Stimulated activated CD8-positive, alpha-beta memory T cell treated with anti-CD3 and anti-CD28 coated beads, Interleukin-7, amount 100 ng/mL, for 4 hours (primary cell): ENCODE results near the gene DAAM2.

Experiments used
- DNase-seq, 2 donors: peaks; one replicate each; pipeline ENCODE4 v3.0.0-alpha.2; 2020; ENCODE audit warnings: low read depth in 2 of 2

Gene DAAM2

DNA sequence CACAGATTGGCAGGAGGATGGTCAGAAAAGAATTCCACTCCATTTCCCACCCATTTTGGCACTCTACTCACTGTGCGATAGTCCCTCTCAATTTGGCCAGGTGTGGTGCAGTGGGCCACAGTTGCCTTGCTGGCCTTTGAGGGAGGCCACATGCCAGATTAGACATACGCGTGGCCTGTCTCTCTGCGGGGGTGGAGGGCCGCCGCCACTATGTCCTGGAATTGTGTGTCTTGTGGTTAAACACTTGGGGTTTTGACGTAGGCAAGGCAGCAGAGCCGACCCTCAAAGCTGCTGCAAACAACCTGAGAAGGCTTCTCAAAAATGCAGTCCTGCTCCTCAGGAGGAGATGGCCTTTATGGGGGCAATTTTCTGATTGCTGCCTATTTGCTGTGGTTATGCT, 4.9 kb upstream of the DAAM2 start:
- no peak for DNase-seq

DNA sequence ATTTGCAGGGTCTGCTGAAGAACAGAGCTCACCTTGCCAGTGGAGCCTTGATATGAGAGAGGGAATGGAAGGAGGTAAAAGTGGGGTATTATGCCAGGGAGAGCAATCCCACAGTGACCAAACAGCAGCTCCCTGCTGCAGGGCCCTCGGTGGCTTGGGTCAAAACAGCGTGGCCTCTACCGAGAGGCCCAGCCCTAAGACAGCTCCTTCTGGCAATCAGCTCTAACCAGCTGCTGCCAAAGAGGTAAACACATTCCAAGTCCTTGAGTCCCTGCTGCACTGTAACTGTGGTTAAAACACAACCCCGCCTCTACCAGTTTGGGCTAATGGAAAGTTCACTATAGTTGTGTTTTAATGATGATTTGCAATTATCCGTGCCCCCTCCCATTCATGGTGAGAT, 1.4 kb upstream of the DAAM2 start:
- no peak for DNase-seq

DNA sequence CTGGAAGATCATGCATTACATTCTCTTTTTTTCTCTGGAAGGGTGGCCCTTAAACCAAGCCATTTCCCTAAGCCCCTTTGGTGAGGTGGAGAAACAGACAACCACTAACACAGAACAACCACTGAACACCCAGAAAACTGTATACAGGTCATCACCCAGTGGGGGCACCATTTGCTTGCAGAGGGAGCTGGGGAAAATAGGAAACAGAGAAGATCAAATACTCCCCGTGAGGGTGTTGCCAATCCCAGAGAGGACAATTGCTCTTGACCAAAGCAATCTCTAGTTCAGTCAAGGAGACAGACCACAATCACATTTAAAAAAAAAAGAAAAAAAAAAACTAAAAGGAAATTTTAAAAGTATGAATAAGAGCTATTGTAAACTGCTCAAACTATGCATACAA, 865 bp upstream of the DAAM2 start:
- no peak for DNase-seq

DNA sequence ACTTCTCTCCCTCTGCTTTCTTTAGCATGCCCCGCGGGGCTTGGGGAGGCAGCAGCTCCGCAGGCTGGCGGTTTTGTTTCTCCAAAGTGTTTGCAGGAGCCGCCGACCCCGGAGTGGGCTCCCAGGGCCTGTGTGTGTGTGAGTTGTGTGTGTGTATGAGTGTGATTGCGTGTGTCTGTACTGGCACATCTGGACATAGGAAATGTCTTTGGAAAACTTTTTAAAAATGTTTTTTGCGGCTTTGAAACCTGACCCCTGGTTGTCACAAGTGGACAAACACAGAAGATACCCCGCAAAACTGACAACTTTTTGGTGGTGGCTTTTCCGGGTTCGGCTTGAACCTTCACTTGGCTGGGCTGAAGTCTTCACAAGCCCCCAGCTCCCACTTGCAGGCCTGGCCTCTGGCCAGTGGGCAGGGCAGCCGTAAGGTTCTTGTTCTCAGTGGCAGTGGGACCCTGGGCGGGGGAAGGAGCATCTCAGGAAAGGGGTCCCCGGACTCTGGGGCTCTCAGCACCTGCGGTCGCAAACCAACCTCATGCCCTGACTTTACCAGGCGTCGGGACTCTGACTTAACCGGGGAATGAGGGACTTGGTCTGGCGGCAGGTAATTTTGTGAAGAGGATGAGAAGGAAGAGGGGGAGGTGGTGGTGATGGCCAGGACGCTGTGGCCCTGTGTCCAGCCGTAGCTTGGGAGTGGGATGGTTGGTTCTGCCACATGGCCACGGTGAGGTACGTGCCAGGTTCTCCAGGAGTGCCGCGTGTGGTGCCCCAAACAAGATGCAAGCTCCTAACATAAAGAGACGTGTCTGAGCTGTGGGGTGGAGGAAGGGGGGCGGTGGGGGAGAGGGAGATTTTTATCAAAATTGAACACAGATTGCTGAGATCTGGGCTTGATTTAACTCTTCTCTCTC, 619 bp downstream of the DAAM2 start:
- no peak for DNase-seq

DNA sequence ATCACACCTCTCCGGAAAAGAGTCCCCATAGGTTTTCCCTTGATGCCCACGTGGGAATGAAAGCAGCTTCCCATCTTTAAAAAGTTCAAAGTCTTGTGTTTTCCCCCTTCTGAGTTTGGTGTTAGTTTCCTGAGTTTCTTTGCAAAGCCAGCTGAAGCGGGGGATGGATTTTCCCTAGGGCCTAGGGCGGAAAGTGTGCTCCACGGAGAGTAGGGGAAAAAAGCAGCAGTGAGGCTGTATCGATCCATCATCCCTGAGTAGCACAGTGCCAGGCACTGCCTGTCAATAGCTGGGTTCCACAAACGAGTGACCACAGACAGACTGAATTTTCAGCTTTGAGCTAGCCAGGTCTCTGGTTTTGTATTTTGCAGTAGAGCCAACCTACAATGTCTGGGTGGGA, 1.3 kb downstream of the DAAM2 start:
- DNase-seq = no peak

DNA sequence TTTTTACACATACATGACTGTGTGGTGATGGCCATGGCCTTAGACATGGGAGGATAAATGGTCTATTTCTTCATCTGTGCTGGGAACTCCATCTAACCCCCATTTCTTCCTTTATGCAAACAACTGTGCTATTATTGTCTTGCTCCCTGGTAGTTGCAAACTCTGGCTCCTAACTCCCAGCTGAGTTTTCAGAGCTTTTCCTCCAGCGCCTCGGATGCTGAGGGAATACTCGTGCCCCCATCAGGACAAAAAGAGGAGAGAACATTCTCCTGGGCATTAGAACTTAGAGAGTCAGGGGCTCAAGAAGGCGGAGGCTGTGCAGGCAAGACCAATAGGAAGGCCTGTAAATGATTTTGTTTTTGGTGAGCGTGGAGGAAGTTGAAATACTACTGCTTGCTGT, 2.1 kb downstream of the DAAM2 start:
- no peak for DNase-seq

DNA sequence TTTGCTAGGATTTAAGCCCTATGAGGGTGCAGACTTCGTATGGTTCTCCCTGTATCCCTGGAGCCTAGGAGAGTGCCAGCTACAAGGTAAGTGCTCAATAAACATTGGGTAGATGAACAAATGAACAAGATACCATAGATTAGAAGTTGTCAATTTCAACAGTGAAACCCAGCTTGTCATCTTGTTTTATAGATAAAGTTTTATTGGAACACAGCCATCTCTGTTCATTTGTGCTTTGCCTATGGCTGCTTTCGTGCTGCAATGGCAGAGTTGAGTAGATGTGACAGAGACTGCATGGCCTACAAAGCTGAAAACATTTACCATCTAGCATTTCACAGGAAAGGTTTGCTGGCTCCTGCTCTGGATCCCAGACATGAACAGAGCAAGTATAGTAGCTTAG, 5.6 kb downstream of the DAAM2 start:
- DNase-seq = no peak

DNA sequence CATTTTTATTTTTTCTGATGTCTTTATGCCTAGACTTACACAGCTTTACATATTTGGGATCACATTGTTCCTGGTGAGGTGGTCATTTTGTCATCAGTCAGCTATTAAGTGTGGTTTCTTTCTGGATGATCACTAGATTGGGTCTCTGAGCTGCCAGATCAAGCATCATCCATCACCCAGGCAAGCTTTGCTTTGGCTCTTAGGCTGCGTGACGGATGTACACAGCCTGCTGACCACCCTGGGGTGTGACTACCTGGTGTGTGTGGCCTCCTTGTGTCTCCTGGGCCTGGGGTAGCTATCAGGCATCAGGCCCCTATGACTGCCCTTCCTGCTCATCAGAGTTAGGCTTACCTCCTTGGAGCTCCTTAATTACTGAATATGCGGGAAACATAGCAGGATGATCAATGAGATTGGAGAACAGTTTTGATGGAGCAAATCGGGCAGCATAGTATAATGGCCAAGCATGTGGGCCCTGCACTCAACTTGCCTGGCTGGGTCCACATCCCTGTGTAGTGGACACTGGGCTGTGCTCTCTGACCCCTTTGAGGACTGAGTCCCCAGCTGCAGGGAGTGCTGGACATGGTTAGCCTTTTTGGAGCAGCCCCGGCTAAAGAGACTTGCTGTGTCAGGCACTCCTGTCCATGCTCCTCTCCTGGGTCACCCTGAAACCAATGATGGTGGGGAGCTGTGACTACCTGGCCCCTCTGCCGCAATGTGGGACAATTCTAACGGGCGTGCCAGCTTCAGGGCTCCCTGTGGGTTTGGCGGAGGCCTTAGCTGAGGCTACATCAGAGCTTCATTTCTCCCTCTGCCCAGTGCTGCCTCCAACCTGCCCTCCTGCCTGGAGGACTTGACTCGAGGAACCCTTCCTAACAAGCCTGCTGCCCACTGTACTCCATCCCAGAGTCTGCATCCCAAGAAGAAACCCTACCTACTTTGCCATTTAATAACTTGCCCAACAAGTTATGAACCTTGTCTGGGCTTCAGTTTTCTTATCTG, 8.2 kb downstream of the DAAM2 start:
- no peak for DNase-seq

DNA sequence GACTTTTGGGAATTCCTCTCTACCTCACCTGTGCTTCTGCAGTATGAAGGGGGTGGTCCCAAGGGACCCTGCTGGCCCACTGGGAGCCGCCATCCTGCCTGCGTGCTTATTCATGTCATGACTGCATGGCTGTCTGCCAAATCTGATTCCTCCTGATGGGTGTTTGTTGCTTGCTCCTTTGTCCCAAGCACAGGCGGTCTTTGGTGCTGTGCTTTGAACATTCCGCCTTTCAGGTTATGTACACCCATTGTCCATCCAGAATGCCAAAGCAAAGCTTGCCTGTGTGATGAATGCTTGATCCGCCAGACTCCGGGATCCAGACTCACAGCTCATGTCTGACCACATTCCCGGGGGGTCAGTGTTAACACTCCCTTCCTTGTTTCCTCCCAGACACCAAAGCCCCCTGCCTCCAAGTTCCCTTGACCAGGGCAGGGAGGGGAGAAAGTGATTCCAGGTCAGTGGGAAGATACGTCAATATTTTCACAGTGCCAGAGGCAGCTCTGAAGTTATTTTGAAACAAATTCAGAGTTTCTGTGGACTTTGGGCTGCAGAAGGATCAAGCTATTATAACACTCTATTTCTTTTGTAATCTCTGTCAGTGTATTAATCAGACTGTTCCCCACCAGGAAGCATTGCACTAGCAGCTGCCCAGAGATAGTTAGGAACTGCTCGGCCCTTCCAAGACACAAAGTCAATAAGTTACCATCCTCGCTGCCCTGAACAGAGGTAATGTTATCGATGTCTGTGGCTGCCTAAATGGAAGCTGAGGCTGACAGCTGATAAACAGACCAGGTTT, 9.5 kb downstream of the DAAM2 start:
- DNase-seq = no peak

DNA sequence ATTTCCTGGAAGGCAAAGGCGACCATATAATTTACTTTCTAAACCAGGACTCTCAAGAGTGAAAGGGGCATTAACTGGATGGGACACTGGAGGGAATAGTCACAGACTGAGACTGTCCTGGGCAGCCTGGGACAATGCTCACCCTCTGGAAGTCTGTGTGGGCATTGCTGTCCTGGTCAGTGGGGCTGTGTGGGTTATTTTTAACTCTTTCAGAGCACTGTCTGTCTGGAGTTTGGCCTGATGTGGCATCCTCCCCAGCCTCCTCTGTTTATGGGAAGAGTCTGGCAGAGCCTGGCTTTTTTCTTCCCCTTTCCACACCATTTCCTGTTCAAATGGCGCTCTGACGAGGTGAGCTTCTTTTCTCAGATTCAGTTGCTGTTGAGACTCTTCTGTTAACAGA, 11.7 kb downstream of the DAAM2 start:
- DNase-seq = no peak

DNA sequence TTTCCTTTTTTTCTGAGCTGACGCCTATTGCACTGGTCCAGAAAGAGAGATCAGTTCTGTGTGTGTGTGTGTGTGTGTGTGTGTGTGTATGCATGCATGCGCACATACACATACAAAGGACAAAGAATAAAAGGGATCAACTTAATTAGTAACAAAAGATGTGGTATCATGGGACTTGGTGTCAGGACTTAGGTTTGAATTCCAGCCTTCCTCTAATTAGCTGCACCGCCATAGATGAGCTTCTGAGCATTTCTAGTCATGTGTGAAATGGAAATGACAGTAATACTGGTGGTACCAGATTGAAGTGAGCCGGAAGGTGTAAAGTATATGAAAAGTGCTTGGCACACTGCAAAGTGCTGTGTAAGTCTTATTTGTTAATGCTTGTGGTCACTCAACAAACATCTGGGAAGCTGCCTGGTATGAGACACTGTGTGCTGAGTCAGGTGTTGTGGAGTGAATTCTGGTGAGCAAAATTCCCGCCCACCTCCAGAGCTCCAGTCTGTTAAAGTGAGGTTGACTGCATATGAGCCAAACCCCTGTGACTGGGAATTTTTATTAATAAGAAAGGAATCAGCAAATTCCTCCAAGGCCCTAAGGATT, 12.4 kb downstream of the DAAM2 start:
- DNase-seq = no peak

DNA sequence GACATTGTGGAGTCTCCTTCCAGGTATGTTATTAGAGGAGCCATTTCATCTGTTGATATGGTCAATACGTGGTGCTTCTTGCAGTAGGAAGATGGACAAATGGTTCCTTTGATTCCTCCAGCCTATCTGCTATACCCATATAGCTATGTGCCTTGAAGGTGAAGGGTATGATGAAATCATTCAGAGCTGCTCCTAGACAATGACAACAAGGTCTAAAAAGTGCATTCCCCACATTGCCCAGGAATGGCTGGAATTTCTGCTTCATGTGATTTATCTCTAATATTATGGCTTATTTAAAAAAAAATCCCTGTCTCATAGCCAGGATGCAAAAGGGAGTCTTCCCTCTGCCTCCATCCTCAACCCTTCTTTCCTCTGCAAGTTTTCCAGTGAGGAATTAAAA, 14.1 kb downstream of the DAAM2 start:
- no peak for DNase-seq

DNA sequence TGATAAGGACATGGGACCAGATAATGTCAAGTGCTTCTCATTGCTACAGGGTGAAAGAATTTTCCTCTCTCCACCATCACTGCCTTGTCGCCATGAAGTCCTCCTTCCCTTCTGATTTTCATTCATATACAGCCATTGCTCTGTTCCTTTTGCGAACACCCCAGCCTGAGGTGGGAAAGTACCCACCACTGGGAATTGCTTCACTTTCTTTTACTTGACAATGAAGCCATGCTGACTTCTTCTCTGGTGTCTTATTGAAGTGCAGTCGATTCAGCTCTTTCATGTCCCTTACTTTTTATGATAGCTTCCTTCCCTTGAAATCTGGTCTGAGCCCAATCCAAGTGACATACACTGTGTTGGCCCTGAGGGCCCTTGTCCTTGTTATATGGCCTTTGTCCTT, 16.2 kb downstream of the DAAM2 start:
- no peak for DNase-seq

DNA sequence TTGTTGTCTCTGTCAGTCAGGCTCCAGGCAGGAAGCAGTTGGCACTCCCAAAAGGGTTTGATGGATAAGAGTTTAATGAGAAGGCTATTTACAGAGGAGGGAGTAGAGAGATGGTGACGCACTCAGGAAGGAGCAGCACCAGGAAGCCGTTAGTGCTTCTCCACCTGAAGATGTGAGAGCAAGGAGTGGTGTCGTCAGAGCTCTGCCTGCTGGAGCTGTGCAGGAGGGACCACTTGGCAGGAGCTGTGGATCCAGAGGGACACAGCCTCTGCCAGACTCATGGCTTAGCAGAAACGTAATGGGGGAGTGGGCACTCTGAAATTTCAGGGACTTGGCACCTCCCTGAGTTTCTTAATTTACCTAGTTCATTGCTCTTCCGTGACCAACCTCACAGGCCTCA, 16.8 kb downstream of the DAAM2 start:
- DNase-seq = no peak

DNA sequence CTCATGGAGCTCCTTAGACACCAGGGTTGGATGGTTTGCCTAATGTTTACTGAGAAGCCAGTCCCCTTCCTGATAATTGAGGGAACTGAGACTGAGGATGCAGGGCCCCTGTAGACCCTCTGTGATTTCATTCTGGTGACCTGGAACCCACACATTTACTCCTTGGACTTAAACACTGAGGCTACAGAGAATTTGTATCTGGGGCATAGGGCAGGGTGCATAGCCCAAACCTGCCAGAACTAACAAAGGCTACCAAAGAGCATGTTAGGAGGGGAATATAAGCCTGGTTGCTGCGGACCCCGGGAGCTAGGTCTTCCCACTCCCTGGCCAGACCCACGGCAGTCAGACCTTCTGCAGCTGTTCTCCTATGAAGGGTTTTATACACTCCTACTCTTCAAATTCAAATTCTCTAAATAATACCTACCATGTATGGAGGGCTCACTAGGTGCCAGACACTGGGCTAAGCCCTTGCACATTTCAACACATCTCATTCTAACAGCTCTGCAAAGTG, 19.7 kb downstream of the DAAM2 start:
- DNase-seq = no peak

DNA sequence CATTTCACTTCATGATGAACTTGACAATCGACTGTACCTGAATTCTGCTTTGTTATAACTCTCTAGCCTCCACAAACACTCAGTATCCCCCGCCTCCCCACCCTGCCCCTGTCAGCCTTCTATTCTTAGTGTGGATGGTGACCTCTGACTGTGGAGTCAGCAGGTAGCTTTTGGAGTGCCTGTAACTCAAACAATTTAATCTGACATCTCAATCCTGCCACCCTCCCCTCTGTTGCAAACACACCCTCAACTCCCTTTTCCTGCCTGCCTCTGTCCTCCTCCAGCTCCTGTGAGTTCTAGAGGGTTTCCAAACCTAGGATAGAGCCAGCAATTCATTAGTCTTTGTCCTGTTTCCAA, 20.3 kb downstream of the DAAM2 start:
- no peak for DNase-seq

DNA sequence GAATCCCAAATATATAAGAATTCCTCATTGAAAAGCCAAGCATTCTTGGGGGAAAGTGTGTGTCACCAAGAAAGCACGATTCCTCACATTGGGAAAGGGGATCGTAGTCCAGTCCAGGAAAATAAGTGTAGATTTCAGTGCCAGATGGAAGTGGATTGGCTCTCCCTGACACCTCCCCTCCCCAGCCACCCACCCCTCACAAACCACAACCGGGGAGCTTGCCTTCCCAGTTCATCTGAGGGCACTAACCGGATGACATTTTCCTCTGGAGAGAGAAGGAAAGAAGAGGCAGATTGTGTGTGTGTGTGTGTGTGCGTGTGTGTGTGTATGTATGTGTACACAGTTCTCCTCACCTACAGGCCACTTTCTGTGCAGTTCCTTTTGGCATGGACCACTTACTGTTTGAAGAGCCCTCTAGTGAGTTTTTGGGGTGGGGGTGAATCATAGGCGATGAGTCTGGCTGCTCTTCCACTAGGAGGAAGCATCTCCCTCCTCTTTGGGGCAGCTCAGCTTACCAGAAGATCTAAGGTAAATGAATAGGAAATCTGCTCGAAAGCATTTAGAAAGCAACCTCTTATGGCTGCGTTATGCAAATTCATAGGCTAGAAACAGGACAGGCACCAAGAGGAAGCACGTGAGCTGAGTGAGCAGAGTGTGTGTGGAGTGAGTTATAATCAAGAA, 20.8 kb downstream of the DAAM2 start:
- no peak for DNase-seq

DNA sequence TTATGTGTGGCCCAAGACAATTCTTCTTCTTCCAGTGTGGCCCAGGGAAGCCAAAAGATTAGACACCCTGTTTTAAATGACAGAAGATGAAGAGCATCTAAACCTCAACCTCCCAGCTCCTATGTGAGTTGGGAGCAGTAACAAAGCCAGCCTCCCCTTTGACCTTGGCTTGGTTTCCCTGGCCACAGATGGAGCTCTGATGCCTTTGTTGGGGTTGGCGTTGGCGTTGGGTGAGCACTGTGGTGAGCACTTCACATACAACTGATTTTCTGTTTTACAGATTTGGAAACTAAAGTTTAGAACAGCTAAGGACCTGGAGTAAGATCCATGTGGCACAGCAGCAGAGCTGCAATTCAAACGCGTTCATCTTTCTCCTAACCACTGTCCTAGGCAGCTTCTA, 22.1 kb downstream of the DAAM2 start:
- no peak for DNase-seq

DNA sequence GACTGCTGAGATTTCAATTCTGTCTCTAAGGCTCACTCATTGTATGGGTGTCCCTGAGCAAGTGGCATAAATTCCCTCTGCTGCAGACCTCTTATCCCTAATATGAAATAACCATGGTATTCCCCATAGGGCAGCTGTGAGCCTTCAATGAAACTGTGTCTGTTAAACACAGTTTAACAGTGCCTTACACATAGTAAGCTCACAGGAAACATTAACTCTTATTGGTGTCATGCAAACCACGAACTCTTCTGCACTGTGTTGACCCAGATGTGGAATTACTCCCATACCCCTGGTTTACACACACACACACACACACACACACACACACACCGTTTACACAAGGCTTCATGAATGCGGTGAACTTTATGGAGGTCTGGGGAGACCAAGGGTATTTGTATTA, 23.2 kb downstream of the DAAM2 start:
- DNase-seq = no peak

DNA sequence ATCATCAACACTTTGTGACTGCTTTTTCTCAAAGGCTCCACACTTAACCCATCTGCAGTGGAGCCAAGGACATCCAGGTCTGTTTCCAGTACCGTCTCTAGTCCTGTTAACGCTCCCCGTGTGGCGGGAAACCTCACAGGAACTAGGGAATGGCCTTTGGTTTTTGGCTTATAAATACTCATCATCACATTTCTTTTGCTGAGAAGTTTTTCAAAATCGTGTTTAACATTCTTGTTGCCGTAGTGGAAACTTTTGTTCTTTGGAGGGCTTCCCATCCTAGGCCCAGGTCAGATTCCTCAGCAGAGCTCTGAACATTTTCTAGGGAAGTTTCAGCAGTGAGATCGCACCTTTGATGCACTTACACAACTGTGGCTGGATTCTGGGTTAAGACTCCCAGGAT, 24.6 kb downstream of the DAAM2 start:
- no peak for DNase-seq

DNA sequence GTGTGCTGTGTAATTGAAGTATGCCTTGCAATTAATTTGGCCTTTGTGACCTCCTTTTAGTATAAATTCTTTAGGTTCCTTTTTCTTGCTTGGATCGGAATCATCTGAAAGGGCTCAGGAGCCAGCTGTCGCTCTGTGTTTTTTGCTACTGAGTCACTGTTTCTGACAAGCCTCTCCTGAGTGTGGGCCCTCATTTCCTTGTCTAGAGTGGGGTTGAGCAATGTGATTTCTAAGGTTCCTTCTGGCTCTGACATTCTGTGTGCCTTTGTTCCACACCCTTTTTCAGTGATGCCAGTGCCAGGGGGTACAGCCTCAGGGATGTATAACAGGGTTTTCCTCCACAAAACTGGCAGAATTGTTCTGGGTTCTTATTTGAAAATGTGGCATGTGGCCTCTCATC, 26.5 kb downstream of the DAAM2 start:
- DNase-seq = no peak
